ENCODE measurements around the gene OR2T3. TPM values are rescaled to one million over a fixed set of nuclear protein-coding genes. Genes with fewer than 3 reads are reported as not detected.

Gene OR2T3
- total RNA-seq, 2 donors from 2014 or later, result not detected

DNA sequence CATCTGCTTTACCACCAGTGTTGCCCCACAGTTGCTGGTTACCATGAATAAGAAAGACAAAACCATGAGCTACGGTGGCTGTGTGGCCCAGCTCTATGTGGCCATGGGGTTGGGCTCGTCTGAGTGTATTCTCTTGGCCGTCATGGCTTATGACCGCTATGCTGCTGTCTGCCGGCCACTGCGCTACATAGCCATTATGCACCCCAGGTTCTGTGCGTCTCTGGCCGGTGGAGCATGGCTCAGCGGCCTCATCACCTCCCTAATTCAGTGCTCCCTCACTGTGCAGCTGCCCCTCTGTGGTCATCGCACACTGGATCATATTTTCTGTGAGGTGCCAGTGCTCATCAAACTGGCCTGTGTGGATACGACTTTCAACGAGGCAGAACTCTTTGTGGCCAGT lies 48.7 kb downstream of the OR2T3 start:
- 64 to 75% methylated on average over 8 to 12 of the region's 12 CpGs for WGBS, 2 donors
- Histone ChIP-seq H3K36me3 (replicated peaks in 1 of 2; ENCODE audit: insufficient read depth in 1 of 2, low read depth in 2 of 2) (no peaks in the 10 kb centered on the region), H3K9me3 (peaks cover 0 to 8% (median 0%) of the 10 kb centered on the region in 3 donors), H3K4me3 (no peak overlapping the region), H3K27me3 (no peaks in the 10 kb centered on the region), H3K27ac (no peak overlapping the region), H3K4me1 (no peaks in the 10 kb centered on the region)
- TF ChIP-seq, protein P1, sequence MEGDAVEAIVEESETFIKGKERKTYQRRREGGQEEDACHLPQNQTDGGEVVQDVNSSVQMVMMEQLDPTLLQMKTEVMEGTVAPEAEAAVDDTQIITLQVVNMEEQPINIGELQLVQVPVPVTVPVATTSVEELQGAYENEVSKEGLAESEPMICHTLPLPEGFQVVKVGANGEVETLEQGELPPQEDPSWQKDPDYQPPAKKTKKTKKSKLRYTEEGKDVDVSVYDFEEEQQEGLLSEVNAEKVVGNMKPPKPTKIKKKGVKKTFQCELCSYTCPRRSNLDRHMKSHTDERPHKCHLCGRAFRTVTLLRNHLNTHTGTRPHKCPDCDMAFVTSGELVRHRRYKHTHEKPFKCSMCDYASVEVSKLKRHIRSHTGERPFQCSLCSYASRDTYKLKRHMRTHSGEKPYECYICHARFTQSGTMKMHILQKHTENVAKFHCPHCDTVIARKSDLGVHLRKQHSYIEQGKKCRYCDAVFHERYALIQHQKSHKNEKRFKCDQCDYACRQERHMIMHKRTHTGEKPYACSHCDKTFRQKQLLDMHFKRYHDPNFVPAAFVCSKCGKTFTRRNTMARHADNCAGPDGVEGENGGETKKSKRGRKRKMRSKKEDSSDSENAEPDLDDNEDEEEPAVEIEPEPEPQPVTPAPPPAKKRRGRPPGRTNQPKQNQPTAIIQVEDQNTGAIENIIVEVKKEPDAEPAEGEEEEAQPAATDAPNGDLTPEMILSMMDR (IDR thresholded peaks at IDR 0.05), result no peak
- no peak for TF ChIP-seq POLR2A (IDR thresholded peaks at IDR 0.05)
- ATAC-seq, result no peak
- no peak for DNase-seq
- intact Hi-C loops (cut with DNase I), result no loop called here

Other genes with a start within 250 kb of the OR2T3 start
- gene OR2M4, start 241.9 kb upstream of the OR2T3 start, total RNA-seq, result not detected
- gene OR2T33, start 195.4 kb upstream of the OR2T3 start, total RNA-seq, result not detected
- gene OR2T12, start 169.9 kb upstream of the OR2T3 start, total RNA-seq, result not detected
- gene OR2M7, start 148.8 kb upstream of the OR2T3 start, total RNA-seq, result not detected
- gene OR14C36, start 124.6 kb upstream of the OR2T3 start, total RNA-seq, result not detected
- gene OR2T4, start 111.7 kb upstream of the OR2T3 start, total RNA-seq, result not detected
- gene OR2T6, start 97.6 kb upstream of the OR2T3 start, total RNA-seq, result not detected
- gene OR2T1, start 70.3 kb upstream of the OR2T3 start, total RNA-seq, result not detected
- not detected for gene OR2T2, start 27.7 kb upstream of the OR2T3 start, total RNA-seq
- not detected for gene OR2T5, start 15.2 kb downstream of the OR2T3 start, total RNA-seq
- gene OR2G6, start 34.7 kb downstream of the OR2T3 start, total RNA-seq, result not detected
- not detected for gene OR2T29, start 89.4 kb downstream of the OR2T3 start, total RNA-seq
- gene OR2T34, start 101.4 kb downstream of the OR2T3 start, total RNA-seq, result not detected
- gene OR2T10, start 124.3 kb downstream of the OR2T3 start, total RNA-seq, result not detected
- gene OR2T11, start 161.7 kb downstream of the OR2T3 start, total RNA-seq, result under 1 TPM in 1 of 2 donors, not detected in 1; 0.26 TPM
- gene OR2T35, start 171.9 kb downstream of the OR2T3 start, total RNA-seq, result not detected
- gene OR2T27, start 182.2 kb downstream of the OR2T3 start, total RNA-seq, result not detected
- not detected for gene OR14I1, start 229.4 kb downstream of the OR2T3 start, total RNA-seq

Measured in body of pancreas (tissue), 4 donors.